ENCODE results near the gene ZNF518A. TPM values are rescaled to one million over a fixed set of nuclear protein-coding genes. Genes with fewer than 3 reads are reported as not detected.

Gene ZNF518A
- total RNA-seq, result 13.4 and 15.6 TPM in 2 replicates

GRCh38 chr10:96129387-96130325, at the start of gene ZNF518A:
ZNF518A (plus strand) TSS chr10:96130297; CDS start chr10:96156323, 26,026 bp downstream.
- Histone ChIP-seq H3K9me3 (ENCODE audit: low read depth, low read length) (no peaks in the 10 kb centered on the region), H4K20me1 (ENCODE audit: insufficient read depth, low read length) (no peaks in the 10 kb centered on the region), H3K4me3 (ENCODE audit: insufficient read depth, low read length) (peak within 1 kb of the TSS; percentile 95), H2AFZ (ENCODE audit: low read length) (peak within 1 kb of the TSS; percentile 100), H3K27me3 (ENCODE audit: insufficient read depth, low read length) (peaks cover 16% of the 10 kb centered on the region), H3K4me1 (ENCODE audit: insufficient read depth, low read length) (peaks cover 12% of the 10 kb centered on the region), H3K79me2 (ENCODE audit: insufficient read depth, low read length) (peaks cover 11% of the 10 kb centered on the region), H3K27ac (ENCODE audit: low read depth, low read length) (peak within 1 kb of the TSS; percentile 97), H3K36me3 (ENCODE audit: insufficient read depth, low read length) (no peaks in the 10 kb centered on the region), H3K4me2 (ENCODE audit: insufficient read depth, low read length) (peak within 1 kb of the TSS; percentile 90)
- DNase-seq (ENCODE audit: insufficient read length, low spot score, missing footprints), result peak; percentile 93
- no peak for TF ChIP-seq CTCF (IDR thresholded peaks at IDR 0.05; ENCODE audit: extremely low read depth, low read depth, low read length)

GRCh38 chr10:96082153-96082552, 47.9 kb upstream of the ZNF518A start:
- Histone ChIP-seq H3K27me3 (ENCODE audit: insufficient read depth, low read length) (no peaks in the 10 kb centered on the region), H3K4me2 (ENCODE audit: insufficient read depth, low read length) (no peak overlapping the region), H2AFZ (ENCODE audit: low read length) (no peak overlapping the region), H3K79me2 (ENCODE audit: insufficient read depth, low read length) (no peaks in the 10 kb centered on the region), H4K20me1 (ENCODE audit: insufficient read depth, low read length) (no peaks in the 10 kb centered on the region), H3K4me3 (ENCODE audit: insufficient read depth, low read length) (no peak overlapping the region), H3K4me1 (ENCODE audit: insufficient read depth, low read length) (no peaks in the 10 kb centered on the region), H3K27ac (ENCODE audit: low read depth, low read length) (no peak overlapping the region), H3K9me3 (ENCODE audit: low read depth, low read length) (no peaks in the 10 kb centered on the region), H3K36me3 (ENCODE audit: insufficient read depth, low read length) (no peaks in the 10 kb centered on the region)
- no peak for DNase-seq (ENCODE audit: insufficient read length, low spot score, missing footprints)
- TF ChIP-seq CTCF (IDR thresholded peaks at IDR 0.05; ENCODE audit: extremely low read depth, low read depth, low read length), result no peak

GRCh38 chr10:96082748-96083147, 47.3 kb upstream of the ZNF518A start:
- Histone ChIP-seq H3K9me3 (ENCODE audit: low read depth, low read length) (no peaks in the 10 kb centered on the region), H3K79me2 (ENCODE audit: insufficient read depth, low read length) (no peaks in the 10 kb centered on the region), H2AFZ (ENCODE audit: low read length) (no peak overlapping the region), H3K36me3 (ENCODE audit: insufficient read depth, low read length) (no peaks in the 10 kb centered on the region), H3K4me2 (ENCODE audit: insufficient read depth, low read length) (no peak overlapping the region), H3K4me3 (ENCODE audit: insufficient read depth, low read length) (no peak overlapping the region), H3K27ac (ENCODE audit: low read depth, low read length) (no peak overlapping the region), H4K20me1 (ENCODE audit: insufficient read depth, low read length) (no peaks in the 10 kb centered on the region), H3K4me1 (ENCODE audit: insufficient read depth, low read length) (no peaks in the 10 kb centered on the region), H3K27me3 (ENCODE audit: insufficient read depth, low read length) (no peaks in the 10 kb centered on the region)
- no peak for TF ChIP-seq CTCF (IDR thresholded peaks at IDR 0.05; ENCODE audit: extremely low read depth, low read depth, low read length)
- DNase-seq (ENCODE audit: insufficient read length, low spot score, missing footprints), result peak; percentile 8

GRCh38 chr10:96089116-96089515, 41.0 kb upstream of the ZNF518A start:
- Histone ChIP-seq H3K27me3 (ENCODE audit: insufficient read depth, low read length) (peaks cover 25% of the 10 kb centered on the region), H3K79me2 (ENCODE audit: insufficient read depth, low read length) (no peaks in the 10 kb centered on the region), H2AFZ (ENCODE audit: low read length) (peak overlapping the region; percentile 100), H4K20me1 (ENCODE audit: insufficient read depth, low read length) (no peaks in the 10 kb centered on the region), H3K4me1 (ENCODE audit: insufficient read depth, low read length) (no peaks in the 10 kb centered on the region), H3K4me2 (ENCODE audit: insufficient read depth, low read length) (peak overlapping the region; percentile 98), H3K9me3 (ENCODE audit: low read depth, low read length) (no peaks in the 10 kb centered on the region), H3K27ac (ENCODE audit: low read depth, low read length) (no peak overlapping the region), H3K36me3 (ENCODE audit: insufficient read depth, low read length) (no peaks in the 10 kb centered on the region), H3K4me3 (ENCODE audit: insufficient read depth, low read length) (peak overlapping the region; percentile 97)
- no peak for TF ChIP-seq CTCF (IDR thresholded peaks at IDR 0.05; ENCODE audit: extremely low read depth, low read depth, low read length)
- no peak for DNase-seq (ENCODE audit: insufficient read length, low spot score, missing footprints)
